ENCODE measurements around the gene TFCP2L1.

TFCP2L1 gene

DNA sequence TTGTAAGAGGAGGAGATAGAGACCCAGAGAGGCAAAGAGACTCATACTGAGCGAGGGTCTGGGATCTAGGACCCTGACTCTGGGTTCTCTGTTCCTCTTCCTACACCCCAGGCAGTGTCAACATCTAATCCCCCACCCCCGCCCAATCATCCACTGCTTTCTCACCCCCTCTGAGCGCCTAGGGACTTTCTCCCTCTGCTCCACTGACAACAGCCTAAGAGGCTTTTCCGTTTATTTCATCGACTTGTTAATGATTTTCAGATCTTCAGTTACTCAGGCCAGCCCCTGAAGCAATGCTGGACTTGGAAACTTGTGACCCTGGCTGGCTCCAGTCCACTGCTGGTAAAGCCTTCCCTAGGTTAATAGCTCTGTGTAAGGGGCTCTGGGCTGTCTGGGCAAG is 65.1 kb downstream of the TFCP2L1 start:
- DNase-seq (ENCODE audit: low spot score) = no peak

DNA sequence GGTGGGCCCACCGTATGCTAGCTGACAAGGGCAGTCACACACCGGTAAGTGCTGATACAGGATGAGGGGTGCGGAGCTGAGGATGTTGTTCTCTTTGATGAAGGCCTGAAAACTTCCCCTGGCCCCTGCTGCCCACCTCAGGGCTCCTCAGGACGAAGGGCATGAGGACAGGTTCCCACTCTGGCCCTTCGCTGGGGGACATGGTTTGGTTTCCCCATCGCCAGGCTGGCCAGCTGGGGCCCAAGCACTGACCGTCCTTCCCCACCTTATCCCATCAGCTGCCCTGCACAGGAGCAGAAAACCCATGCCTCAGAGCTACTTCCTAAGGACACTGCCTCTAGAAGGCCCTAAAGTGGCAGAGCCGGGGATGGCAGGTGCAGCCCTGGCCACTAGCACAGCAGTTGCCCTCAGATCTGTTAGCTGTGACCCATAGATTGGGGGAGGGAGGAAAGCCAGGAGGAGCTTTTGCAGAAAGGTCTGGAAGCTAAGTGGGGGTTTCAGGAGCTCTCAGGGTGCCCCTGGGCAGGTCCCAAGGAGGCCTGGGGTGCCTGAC is 66.5 kb downstream of the TFCP2L1 start:
- DNase-seq (ENCODE audit: low spot score) = no peak

DNA sequence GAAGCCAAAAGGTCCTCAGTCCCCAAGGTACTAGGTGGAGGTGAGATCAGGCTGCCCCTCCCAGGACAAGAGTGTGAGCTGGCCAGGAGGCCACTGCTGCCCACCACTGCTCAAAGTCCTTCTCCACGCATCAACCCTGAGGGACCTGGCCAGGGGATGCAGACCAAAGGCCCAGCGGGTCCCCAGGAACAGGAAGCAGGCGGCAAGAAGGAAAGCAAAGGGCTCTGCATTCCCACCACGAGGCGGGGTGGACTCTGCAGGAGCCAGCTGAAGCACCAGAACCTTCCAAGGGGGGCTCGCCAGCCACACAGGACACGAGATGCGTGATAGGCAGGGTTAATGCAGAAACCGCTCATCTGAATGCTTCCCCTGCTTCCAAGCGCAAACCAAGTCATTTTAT is 67.4 kb downstream of the TFCP2L1 start:
- no peak for DNase-seq (ENCODE audit: low spot score)

DNA sequence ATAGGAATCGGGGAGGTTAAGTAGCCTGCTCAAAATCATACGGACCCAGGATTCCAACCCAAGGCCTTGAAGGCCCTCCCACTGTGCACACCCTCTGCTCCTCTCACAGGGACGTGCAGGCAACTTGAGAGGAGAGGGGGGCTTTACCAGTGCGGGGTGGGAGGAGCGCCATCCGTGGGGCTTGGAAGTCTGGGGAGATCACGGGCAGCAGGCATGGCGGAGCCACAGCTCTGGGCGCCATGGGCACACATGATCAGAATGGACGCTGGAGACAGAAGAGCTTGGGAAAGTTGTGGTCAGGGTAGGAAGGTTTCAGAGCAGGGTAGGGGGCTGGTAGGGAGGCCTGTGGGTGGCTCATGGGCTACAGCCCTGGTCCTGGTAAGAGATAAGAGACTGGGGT is 70.7 kb downstream of the TFCP2L1 start:
- no peak for DNase-seq (ENCODE audit: low spot score)

DNA sequence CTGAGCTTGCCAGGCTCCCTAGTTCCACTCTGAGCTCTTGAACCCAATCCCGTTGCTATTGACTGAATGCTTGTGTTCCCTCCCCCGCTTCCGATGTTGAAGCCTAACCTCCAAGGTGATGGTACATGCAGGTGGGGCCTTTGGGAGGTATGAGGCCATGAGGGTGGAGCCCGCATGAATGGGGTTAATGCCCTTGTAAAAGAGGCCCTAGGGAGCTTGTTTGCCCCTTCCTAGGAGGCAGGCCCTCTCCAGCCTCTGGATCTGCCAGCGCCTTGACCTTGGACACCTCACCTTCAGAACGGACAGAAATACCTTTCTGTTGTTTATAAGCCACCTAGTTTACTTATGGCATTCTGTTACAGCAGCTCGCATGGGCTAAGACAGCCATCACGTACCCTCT is 71.6 kb downstream of the TFCP2L1 start:
- no peak for DNase-seq (ENCODE audit: low spot score)

DNA sequence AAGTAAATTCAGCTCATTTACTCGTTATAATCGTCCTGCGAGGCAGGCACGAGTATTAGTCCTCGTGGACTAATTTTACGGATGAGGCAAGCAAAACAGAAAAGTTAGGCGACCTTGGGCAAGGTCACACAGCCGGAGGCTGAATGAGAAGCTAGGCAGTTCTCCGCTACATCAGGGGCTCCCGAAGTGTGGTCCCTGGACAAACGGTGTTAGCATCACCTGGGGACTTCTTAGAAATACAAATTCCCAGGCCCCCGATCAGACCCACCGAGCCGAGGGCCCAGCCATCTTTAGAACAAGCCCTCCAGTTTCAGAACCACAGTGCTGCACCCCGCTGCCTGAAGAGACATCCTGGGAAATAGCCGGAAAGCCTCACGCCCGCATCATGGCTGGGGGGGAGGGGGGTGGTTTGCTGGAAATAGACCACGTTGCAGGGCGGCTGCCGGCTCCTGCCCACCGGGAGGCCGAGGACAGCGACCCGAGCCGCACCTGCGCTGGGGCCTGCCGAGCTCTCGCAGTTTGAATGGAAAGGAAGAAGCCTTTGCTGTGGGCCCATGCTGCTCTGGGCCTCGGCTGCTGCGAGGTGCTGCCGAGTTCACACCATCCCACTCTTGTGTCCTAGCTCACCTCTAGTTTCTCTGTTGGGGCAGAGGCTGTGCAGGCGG is 72.2 kb downstream of the TFCP2L1 start:
- no peak for DNase-seq (ENCODE audit: low spot score)

DNA sequence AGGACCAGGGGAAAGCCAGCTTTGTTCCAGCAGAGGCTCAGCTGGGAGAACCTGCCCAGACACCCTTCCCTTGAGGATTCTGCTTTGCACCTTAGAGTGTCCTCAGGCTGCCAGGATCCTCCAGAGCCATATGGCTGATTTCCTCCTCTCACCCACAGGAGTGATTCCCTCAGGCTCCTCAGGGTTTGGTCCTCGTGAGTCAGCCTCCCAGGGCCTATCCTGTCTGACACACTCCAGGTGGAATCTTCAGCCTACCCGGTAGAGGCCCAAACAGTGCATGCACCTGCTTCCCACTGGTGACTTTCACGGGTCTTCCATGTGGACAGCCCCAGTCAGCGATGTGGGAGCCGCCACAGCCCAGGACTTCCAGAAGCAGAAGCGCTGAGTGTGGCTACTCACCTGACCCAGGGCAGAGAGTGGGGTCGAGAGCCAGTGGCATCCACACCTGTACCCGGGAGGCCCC is 73.3 kb downstream of the TFCP2L1 start:
- DNase-seq (ENCODE audit: low spot score) = no peak

DNA sequence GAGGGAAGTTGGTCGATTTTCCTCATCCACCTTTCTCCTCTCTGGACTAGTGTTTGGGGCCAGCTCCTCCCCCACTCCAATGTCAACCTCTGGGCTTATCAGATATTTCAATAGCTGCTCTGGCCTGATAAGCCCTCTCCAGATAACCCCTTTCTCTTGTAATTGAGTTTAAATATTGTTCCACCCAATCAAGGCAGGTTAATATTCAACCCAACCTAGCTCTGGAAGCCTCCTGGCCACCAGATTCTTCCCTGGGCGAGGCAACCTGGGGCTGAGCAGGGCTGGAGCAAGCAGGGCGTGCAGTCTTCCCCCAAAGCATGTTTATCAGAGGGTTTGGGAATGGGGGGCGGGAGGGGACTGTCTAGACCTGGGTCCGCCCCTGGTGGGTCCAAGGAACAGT is 73.8 kb downstream of the TFCP2L1 start:
- DNase-seq (ENCODE audit: low spot score) = no peak

DNA sequence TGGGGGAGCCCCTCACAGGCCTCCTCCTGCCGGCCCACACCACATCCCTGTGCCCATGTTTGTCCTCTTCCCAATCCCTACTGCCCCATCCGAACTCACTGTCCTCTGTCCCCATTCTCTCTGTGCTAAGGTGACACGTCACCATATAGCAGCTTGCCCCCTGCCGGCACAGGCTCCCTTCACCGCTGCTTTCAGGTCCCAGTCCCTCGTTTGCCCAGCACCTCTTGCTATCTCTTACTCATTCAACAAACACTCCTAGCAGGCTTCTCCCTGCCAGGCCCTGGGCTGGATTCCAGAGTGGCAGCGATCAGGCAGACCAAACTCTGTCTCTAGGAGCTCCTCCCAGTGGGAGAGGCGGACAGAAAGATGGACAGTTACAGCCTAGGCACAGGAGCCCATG is 74.3 kb downstream of the TFCP2L1 start:
- DNase-seq (ENCODE audit: low spot score) = no peak

DNA sequence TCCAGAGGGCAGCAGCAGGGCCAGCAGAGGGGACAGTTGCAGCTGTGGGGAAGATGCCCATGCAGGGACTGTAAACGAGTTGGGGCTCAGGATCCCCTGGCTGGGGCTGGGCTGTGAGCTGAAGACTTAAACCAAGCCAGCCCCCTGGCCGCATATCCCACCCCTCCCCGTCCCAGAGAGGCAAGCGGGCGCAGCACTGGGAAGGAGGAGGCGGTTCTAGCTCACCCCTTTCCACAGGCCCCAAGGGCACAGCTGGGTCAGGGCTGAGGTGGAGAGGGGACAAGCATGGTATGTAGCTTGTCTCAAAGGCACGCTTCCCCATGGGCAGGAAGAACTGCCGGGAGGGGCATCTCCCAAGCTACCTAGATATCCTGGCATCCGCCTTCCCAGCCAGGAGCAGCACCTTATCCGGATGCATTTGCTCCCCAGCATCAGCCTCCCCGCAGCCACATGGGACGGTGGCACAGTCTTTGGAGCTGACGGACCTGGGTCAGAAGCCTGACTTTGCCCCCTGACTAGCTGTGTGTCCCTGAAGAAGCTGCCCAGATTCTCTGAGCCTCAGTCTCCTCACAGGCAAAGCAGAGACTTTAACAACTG is 75.9 kb downstream of the TFCP2L1 start:
- DNase-seq (ENCODE audit: low spot score) = no peak

DNA sequence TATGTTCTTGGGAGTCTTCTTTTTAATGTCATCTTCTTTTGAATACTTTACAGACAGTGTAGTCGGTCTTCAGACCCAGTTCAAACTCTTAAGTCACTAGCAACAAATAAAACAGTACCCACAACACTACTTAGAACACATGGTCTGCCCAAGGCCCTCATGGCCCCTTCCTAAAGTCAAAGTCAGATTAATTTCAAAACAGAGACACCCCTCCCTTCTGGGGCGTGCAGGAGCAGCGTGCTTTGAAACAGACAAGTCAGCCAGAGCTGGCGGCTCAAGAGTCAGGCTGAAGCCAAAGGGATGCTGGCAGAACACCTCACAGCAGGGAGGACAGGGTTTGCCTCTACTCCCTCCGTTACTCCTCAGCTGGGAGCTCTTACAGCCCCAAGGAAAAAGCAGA is 77.5 kb downstream of the TFCP2L1 start:
- no peak for DNase-seq (ENCODE audit: low spot score)

DNA sequence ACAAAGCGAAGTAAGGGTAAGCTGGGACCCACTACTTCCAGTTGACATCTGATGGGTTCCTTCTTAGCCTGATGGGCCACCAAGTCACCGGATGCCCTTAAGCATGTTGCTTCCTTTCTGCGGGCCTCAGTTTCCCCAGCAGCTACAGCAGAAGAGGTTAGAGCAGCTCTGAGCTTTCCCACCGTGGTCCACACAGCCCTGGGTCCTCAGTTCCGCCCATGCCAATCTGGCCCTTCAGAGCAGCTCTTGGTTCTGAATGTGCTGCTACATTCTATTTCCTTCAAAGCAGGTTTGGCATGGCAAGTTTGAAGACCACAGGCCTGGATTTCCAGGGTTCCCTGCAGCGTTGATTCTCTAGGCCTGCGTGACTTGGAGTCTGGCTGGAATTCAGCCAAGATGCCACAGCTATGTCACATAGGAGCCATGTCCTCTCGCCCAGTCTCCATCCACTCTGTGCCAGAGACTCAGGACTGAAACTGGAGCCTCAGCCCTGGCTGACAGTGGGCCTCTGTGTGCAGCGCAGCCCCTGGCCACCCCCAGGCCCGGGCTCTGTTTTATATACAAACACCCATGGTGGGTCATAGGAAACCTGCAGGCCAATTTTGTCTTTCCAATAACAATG is 79.6 kb downstream of the TFCP2L1 start:
- DNase-seq (ENCODE audit: low spot score) = no peak

DNA sequence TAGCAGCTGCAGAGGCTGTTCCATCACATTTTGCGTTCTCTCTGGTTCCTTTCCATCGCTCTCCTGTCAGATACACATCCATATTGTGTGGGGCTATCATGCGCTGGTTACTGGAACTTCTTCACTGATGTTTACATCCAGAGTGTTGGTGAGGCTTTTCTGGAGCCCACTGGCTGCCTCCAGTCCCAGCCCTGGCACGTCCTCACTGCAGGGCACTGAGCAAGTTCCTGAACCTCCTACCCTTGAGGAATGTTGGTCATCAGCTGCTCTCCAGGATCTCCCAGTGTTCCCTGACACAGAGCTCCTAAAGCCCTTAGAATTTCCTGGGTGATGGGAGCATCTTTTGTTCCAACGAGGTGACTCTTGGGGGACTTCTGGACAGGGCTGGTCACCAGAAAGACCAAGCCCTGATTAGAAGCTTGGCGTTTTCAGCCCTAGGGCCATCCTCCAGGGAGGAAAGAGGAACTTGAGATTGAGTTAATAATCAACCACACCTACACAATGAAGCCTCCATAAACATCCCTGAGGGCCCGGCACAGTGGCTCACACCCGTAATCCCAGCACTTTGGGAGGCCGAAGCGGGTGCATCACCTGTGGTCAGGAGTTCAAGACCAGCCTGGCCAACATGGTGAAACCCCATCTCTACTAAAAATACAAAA is 81.3 kb downstream of the TFCP2L1 start:
- no peak for DNase-seq (ENCODE audit: low spot score)

DNA sequence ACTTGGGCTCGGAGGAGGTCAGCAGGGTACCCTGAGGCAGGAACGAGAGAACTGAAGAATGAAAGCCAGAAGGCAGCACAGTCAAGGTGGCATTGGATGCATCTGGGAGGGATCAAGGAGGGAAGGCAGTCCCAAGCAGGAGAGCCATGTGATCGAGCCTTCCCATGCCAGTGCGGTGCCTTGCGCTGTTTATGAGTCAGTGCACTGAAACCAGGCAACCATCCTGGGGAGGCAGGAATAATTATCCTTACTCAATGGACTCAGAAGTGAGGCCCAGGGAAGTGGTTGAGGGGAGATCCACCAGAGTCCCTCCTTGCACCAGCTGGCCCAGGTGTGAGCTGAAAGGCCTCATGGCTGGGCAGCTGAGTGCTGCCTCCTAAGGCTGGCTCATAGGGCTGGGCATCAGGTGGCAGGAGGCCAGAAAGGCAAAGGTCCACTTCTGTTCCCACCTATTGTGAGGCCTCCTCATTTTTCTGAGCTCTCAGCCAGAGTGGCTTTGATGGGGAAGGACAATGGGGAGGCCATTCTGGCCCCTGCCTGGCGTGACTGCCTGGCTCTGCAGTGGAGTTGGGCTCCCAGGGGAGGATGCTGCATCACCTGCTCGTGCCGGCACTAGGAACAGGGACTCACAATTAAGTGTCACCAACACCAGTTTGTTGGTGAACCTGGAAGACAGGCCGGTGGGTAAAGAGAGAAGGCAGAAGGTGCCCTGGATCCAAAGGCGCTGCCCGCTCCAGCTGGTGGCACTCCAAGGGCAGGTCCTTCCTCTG is 82.3 kb downstream of the TFCP2L1 start:
- no peak for DNase-seq (ENCODE audit: low spot score)

DNA sequence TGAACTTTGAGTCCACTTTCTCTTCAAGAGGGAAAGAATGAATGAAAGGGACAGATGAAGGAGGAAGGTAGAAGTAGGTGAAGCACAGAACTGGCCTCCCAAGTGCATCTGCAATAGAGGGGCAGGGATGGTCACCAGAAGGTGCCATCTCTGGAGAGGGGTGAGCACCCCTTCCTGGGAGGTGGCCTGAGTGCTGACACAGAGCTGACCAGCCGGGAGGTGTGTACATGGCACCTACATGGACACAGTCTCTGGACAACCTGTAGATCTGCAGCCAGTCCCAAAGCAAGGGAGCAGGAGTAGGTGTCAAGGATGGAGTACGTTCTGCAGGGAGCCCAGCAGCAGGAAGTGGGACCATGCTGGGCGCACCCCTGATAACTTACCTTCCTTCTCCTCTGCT is 83.2 kb downstream of the TFCP2L1 start:
- no peak for DNase-seq (ENCODE audit: low spot score)

DNA sequence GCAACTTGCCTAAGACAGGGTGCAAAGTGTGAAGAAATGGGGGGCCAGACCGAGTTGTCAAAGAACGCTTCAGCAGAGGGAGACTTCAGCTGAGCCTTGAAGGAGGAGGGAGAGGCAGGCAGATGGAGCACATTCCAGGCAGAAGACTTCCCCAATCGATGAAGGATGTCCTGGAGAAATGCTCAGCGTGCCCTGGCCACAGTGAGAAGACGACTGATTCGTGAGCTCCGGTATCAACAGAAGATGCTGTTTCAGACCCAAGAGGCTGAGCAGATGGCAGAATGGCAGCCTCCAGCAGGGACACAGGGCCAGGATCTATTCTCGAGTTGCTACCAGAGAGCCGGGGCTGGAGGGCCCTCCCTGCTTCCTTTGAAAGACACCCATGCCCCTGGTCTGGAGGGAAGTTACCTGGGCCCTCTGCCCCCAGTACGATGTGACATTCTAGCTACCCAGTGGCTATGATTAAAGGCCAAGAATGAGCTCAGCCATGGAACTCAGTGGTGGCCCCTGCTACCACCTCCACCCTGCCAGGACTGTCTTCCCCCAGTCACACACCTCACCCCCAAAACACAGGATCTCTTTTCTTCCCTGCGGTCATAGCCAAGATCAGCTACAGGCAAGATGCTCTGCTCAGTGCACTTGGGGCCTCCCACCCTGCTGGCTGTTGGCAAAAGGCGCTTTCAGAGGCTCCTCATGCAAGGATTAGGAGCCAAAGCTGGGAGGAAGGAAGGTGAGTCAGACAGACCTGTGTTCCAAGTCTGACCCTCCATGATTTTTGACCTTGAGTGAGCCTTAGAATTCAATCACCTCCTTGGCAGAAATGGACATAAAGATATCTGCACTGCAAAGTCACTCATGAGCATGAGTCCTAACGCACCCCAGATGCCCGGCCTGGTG is 84.3 kb downstream of the TFCP2L1 start:
- DNase-seq (ENCODE audit: low spot score) = no peak

DNA sequence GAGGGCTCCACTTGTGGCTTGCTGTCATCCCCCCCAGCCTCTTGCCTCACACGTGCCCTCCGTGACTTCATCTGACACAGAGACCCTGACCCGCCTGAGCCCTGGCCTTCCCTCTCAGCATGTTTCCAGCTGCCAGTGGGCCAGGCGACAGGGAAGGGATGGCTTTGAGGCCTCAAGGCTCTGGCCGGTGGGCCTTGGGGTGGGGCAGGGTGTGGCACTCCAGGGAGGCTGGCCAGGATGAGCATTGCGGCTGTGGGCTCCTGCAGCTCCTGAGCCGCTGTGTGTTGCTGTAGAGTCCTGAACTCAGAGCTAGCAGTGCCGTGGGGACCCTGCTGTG is 85.0 kb downstream of the TFCP2L1 start:
- DNase-seq (ENCODE audit: low spot score) = no peak

DNA sequence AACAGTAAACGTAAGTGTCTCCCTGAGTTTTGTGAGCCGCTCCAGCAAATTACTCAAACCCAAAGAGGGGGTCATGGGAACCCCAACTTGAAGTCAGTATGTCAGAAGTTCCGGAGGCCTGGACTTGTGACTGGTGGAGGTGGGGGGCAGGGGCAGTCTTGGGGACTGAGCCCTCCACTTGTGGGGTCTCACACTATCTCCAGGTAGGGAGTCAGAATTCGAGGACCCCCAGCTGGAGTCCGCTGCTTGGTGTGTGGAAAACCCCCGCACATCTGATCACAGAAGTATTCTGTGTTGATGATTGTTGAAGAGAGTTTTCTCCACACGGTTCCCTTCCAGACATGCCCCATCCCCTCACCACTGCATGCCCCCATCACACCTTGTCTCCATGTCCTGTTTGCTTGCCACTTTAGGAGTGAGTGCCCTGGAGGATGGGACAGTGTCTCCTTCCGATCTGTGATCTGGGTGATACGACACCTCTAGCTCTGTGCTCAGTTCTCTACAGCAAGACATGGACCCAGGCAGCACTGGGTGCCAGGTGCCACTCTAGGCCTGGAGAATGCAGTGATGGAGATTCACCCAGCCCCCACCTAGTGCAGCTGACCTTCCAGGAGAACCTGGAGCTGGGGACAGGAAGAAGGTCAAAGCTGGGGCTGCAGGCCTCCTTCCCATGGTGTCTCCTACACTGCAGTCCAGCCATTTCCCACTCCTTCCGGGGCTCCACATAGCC is 85.6 kb downstream of the TFCP2L1 start:
- DNase-seq (ENCODE audit: low spot score) = no peak

DNA sequence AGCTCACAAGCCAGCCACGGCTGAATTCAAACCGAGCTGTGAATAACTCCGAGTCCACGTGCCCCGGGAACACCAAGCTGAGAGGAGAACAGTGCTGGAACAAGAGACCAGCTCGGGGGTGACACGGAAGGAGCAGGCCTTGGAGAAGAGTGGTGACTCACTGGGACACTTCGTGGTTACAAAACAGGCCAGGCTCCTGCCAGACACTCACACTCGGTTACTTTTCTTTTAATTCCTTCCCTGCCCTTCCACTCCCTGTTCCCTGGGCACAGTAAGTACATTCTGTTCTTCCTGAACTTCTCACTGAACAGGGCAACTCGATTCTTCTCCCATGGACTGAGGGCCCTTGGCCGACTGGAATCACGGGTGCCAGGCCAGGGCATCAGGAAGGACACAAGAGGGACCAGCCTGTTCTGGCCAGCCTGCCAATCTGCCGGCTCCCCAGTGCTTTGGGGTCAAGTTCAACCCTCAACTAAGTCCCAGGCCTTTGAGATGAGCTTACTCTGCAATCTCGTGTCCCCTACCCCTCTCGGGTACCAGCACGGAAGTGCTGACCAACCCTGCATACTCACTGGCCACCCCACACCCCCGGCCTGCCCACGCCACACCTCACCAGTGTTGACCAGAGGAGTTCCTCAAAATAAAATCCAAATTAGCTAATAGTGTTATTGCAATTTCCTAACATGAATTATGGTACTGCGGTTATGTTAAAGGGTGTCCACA is 87.5 kb downstream of the TFCP2L1 start:
- no peak for DNase-seq (ENCODE audit: low spot score)

DNA sequence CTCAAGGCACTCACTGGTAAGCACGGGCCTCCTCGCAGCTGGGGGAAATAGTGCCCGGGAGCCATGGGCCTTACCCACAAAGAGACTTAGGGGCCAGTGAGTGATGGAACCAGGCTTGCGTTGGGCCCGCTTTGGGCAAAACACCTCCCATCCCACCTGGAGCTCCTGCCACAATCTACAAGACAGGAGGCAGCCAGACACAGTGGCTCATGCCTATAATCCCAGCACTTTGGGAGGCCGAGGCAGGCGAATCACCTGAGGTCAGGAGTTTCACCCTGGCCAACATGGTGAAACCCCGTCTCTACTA is 88.2 kb downstream of the TFCP2L1 start:
- no peak for DNase-seq (ENCODE audit: low spot score)
